Measurements from ENCODE around the gene MT4.

Gene MT4

GRCh38 chr16:56604966-56605365, 40.1 kb downstream of the MT4 start:
- TF ChIP-seq POLR2A (IDR thresholded peaks at IDR 0.05; ENCODE audit: low read length): no peak
- no peak for TF ChIP-seq GATA1 (IDR thresholded peaks at IDR 0.05; ENCODE audit: low read depth, low read length)

GRCh38 chr16:56605475-56605874, 40.6 kb downstream of the MT4 start:
- no peak for DNase-seq
- TF ChIP-seq GATA1 (IDR thresholded peaks at IDR 0.05; ENCODE audit: low read depth, low read length) (no peak), POLR2A (IDR thresholded peaks at IDR 0.05; ENCODE audit: low read length) (no peak)

More at GRCh38 chr16:56604966-56605365, 40.1 kb downstream of the MT4 start:
- DNase-seq: no peak

- peak; percentile 27 to 52 for DNase-seq
- TF ChIP-seq GATA1 (IDR thresholded peaks at IDR 0.05; ENCODE audit: low read depth, low read length) (no peak), POLR2A (IDR thresholded peaks at IDR 0.05; ENCODE audit: low read length) (no peak)
These were observed 41.2 kb downstream of the MT4 start for GRCh38 chr16:56606071-56606475.

GRCh38 chr16:56606476-56607108, 41.7 kb downstream of the MT4 start:
- no peak for DNase-seq
- no peak for TF ChIP-seq POLR2A (IDR thresholded peaks at IDR 0.05; ENCODE audit: low read length)
- TF ChIP-seq GATA1 (IDR thresholded peaks at IDR 0.05; ENCODE audit: low read depth, low read length): no peak

GRCh38 chr16:56607109-56607618, 42.3 kb downstream of the MT4 start:
- no peak for TF ChIP-seq POLR2A (IDR thresholded peaks at IDR 0.05; ENCODE audit: low read length)
- TF ChIP-seq GATA1 (IDR thresholded peaks at IDR 0.05; ENCODE audit: low read depth, low read length): no peak
- DNase-seq: no peak

- DNase-seq: no peak
- TF ChIP-seq GATA1 (IDR thresholded peaks at IDR 0.05; ENCODE audit: low read depth, low read length): no peak
- TF ChIP-seq POLR2A (IDR thresholded peaks at IDR 0.05; ENCODE audit: low read length): no peak
These were observed 42.8 kb downstream of the MT4 start for GRCh38 chr16:56607675-56608042.

GRCh38 chr16:56608043-56608875, 43.4 kb downstream of the MT4 start, which contains the start of gene MT2A:
Gene MT2A (plus strand): TSS chr16:56608584. CDS start chr16:56608656, 72 bp downstream.
- peak; percentile 41 for TF ChIP-seq POLR2A (IDR thresholded peaks at IDR 0.05; ENCODE audit: low read length)
- TF ChIP-seq GATA1 (IDR thresholded peaks at IDR 0.05; ENCODE audit: low read depth, low read length): no peak

GRCh38 chr16:56608876-56609462, 44.1 kb downstream of the MT4 start:
- DNase-seq: peak in 1 of 2 experiments; percentile 45
- no peak for TF ChIP-seq POLR2A (IDR thresholded peaks at IDR 0.05; ENCODE audit: low read length)
- TF ChIP-seq GATA1 (IDR thresholded peaks at IDR 0.05; ENCODE audit: low read depth, low read length): no peak

More at GRCh38 chr16:56608043-56608875, 43.4 kb downstream of the MT4 start, which contains the start of gene MT2A:
- DNase-seq: peak; percentile 97

- TF ChIP-seq GATA1 (IDR thresholded peaks at IDR 0.05; ENCODE audit: low read depth, low read length): no peak
- peak; percentile 35 for TF ChIP-seq POLR2A (IDR thresholded peaks at IDR 0.05; ENCODE audit: low read length)
- DNase-seq: peak; percentile 95
These were observed 44.6 kb downstream of the MT4 start for GRCh38 chr16:56609463-56609921.

GRCh38 chr16:56610017-56610608, 45.2 kb downstream of the MT4 start:
- DNase-seq: peak; percentile 52 to 64
- TF ChIP-seq GATA1 (IDR thresholded peaks at IDR 0.05; ENCODE audit: low read depth, low read length) (no peak), POLR2A (IDR thresholded peaks at IDR 0.05; ENCODE audit: low read length) (no peak)

GRCh38 chr16:56610609-56611111, 45.8 kb downstream of the MT4 start:
- no peak for DNase-seq
- TF ChIP-seq GATA1 (IDR thresholded peaks at IDR 0.05; ENCODE audit: low read depth, low read length) (no peak), POLR2A (IDR thresholded peaks at IDR 0.05; ENCODE audit: low read length) (no peak)

- TF ChIP-seq GATA1 (IDR thresholded peaks at IDR 0.05; ENCODE audit: low read depth, low read length) (no peak), POLR2A (IDR thresholded peaks at IDR 0.05; ENCODE audit: low read length) (no peak)
- no peak for DNase-seq
These were observed 46.5 kb downstream of the MT4 start for GRCh38 chr16:56611281-56611833.

GRCh38 chr16:56613706-56614105, 48.8 kb downstream of the MT4 start:
- no peak for TF ChIP-seq POLR2A (IDR thresholded peaks at IDR 0.05; ENCODE audit: low read length)
- no peak for TF ChIP-seq GATA1 (IDR thresholded peaks at IDR 0.05; ENCODE audit: low read depth, low read length)
- no peak for DNase-seq
